Stimulated activated CD4-positive, alpha-beta T cell treated with anti-CD3 and anti-CD28 coated beads, Interleukin-12 subunit alpha, Interleukin-12 subunit beta, amount 100 ng/mL, for 48 hours (primary cell): ENCODE measurements around the gene NEK6.

Experiments used
- DNase-seq, 3 donors: peaks; one replicate each; pipeline ENCODE4 v3.0.0-alpha.2; 2020; ENCODE audit warnings: low read depth in 2 of 3, low spot score in 1 of 3

NEK6 gene

GRCh38 chr9:124320062-124320973 is 62.6 kb downstream of the NEK6 start:
- DNase-seq: peak; percentile 8 to 59 (median 45)

GRCh38 chr9:124321416-124321815 is 63.7 kb downstream of the NEK6 start:
- DNase-seq: no peak

- DNase-seq: no peak
Observed at GRCh38 chr9:124321935-124322334, 64.2 kb downstream of the NEK6 start.

- DNase-seq: no peak
Observed at GRCh38 chr9:124322618-124323432, 65.1 kb downstream of the NEK6 start.

GRCh38 chr9:124323904-124324303 is 66.2 kb downstream of the NEK6 start:
- DNase-seq: no peak

GRCh38 chr9:124325816-124326215 is 68.1 kb downstream of the NEK6 start:
- DNase-seq: no peak

- DNase-seq: no peak
Observed at GRCh38 chr9:124326378-124326777, 68.6 kb downstream of the NEK6 start.

GRCh38 chr9:124327491-124327890 is 69.7 kb downstream of the NEK6 start:
- no peak for DNase-seq

GRCh38 chr9:124328285-124328684 is 70.5 kb downstream of the NEK6 start:
- DNase-seq: no peak

GRCh38 chr9:124329206-124329792 is 71.5 kb downstream of the NEK6 start:
- no peak for DNase-seq

- DNase-seq: no peak
Observed at GRCh38 chr9:124330011-124330697, 72.4 kb downstream of the NEK6 start.

GRCh38 chr9:124331580-124331979 is 73.8 kb downstream of the NEK6 start:
- no peak for DNase-seq

GRCh38 chr9:124332361-124333202 is 74.8 kb downstream of the NEK6 start:
- no peak for DNase-seq

- no peak for DNase-seq
Observed at GRCh38 chr9:124333203-124333579, 75.4 kb downstream of the NEK6 start.

- DNase-seq: no peak
Observed at GRCh38 chr9:124334568-124335319, 77.0 kb downstream of the NEK6 start.

- DNase-seq: no peak
Observed at GRCh38 chr9:124335320-124335707, 77.6 kb downstream of the NEK6 start.

GRCh38 chr9:124337562-124337961 is 79.8 kb downstream of the NEK6 start:
- DNase-seq: no peak

- no peak for DNase-seq
Observed at GRCh38 chr9:124339603-124340146, 81.9 kb downstream of the NEK6 start.
